Stimulated activated CD8-positive, alpha-beta memory T cell treated with anti-CD3 and anti-CD28 coated beads, Interleukin-7, amount 100 ng/mL, for 48 hours (primary cell): ENCODE results near the gene HLA-DOA.

ENCODE experiments used
- DNase-seq, 2 donors: peaks; one replicate each; pipeline ENCODE4 v3.0.0-alpha.2; 2020; ENCODE audit warnings: low read depth in 1 of 2; ENCODE audit errors: extremely low read depth in 1 of 2

Gene HLA-DOA

GRCh38 chr6:33008944-33009861, at the start of gene HLA-DOA:
Gene HLA-DOA (minus strand): TSS chr6:33009591.
- DNase-seq: no peak

GRCh38 chr6:33057222-33058150, 48.1 kb upstream of the HLA-DOA start:
- no peak for DNase-seq

GRCh38 chr6:33053230-33053629, 43.8 kb upstream of the HLA-DOA start:
- no peak for DNase-seq

- no peak for DNase-seq
These were observed 43.2 kb upstream of the HLA-DOA start for GRCh38 chr6:33052627-33053026.

GRCh38 chr6:33050014-33050810, 40.8 kb upstream of the HLA-DOA start:
- DNase-seq: no peak

- no peak for DNase-seq
These were observed 40.1 kb upstream of the HLA-DOA start for GRCh38 chr6:33049323-33050013.

GRCh38 chr6:33040157-33040556, 30.8 kb upstream of the HLA-DOA start:
- no peak for DNase-seq

- no peak for DNase-seq
These were observed 27.1 kb upstream of the HLA-DOA start for GRCh38 chr6:33036535-33036934.

GRCh38 chr6:33034554-33034953, 25.2 kb upstream of the HLA-DOA start:
- DNase-seq: no peak

- DNase-seq: no peak
These were observed 20.9 kb upstream of the HLA-DOA start for GRCh38 chr6:33030245-33030644.

- no peak for DNase-seq
These were observed 20.2 kb upstream of the HLA-DOA start for GRCh38 chr6:33029328-33030184.

GRCh38 chr6:33028220-33028849, 18.9 kb upstream of the HLA-DOA start:
- DNase-seq: no peak

GRCh38 chr6:33024521-33024920, 15.1 kb upstream of the HLA-DOA start:
- DNase-seq: no peak

GRCh38 chr6:33023536-33023935, 14.1 kb upstream of the HLA-DOA start:
- DNase-seq: no peak

GRCh38 chr6:33021917-33022316, 12.5 kb upstream of the HLA-DOA start:
- DNase-seq: no peak

GRCh38 chr6:33019372-33019771, 10.0 kb upstream of the HLA-DOA start:
- no peak for DNase-seq

GRCh38 chr6:33018904-33019303, 9.5 kb upstream of the HLA-DOA start:
- no peak for DNase-seq

GRCh38 chr6:33018418-33018817, 9.0 kb upstream of the HLA-DOA start:
- no peak for DNase-seq
